ENCODE measurements around the gene GPC3. TPM values are rescaled to one million over a fixed set of nuclear protein-coding genes. Genes with fewer than 3 reads are reported as not detected.
"Not testable (repeated sequence)": the region's sequence is repeated elsewhere in the genome, so short reads cannot be mapped to it uniquely, and the experiment has no call there.

The GPC3 gene
- polyA plus RNA-seq, 1 of the 3 experiments (the other 2 are of a cell fraction) = 1.4 TPM

DNA sequence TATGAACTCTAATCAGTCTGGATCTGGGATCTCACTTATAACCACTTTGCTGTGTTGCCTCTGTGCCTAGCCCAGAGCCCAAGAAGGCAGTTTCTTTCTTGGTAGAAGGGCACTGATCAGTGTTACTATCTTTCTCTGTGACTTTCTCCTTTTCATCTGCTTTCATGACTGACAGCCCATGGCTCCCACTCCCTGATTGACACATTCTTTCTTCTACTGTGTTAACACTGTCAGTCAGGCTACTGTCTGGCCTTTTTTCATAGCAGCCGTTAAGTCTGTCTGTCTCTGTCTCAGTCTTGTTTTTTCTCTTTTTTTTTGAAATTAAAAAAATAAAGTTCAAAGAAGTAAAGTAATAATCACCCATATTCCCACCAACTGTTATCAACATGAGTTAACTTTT lies 210.6 kb downstream of the GPC3 start:
- Histone ChIP-seq H3K4me1 (ENCODE audit: control insufficient read depth in 1 of 2, insufficient read depth in 2 of 2, low read depth in 1 of 2, low read length in 1 of 2) (no peaks in the 10 kb centered on the region; a peak in 1 of 4 replicates), H3K27me3 (ENCODE audit: insufficient read depth) (no peaks in the 10 kb centered on the region; the same call in 1 of the 2 replicates), H3K9me3 (no peaks in the 10 kb centered on the region), H3K9me2 (no peaks in the 10 kb centered on the region), H3K4me2 (no peak overlapping the region), H3K4me3 (ENCODE audit: low read depth in 2 of 2, low read length in 1 of 2) (no peak overlapping the region), H3K79me2 (ENCODE audit: insufficient read depth) (no peaks in the 10 kb centered on the region), H3K27ac (ENCODE audit: low read depth in 2 of 2, low read length in 1 of 2) (no peak overlapping the region), H2AFZ (ENCODE audit: low read depth) (no peak overlapping the region), H3K36me3 (replicated peaks in 1 of 2; ENCODE audit: control insufficient read depth in 1 of 2, insufficient read depth in 2 of 2, low read length in 1 of 2) (no peaks in the 10 kb centered on the region), H4K20me1 (ENCODE audit: insufficient read depth) (no peaks in the 10 kb centered on the region), H3K9ac (no peak overlapping the region), H3F3A (replicated peaks; ENCODE audit: insufficient read depth) (no peaks in the 10 kb centered on the region)
- WGBS (ENCODE audit: low lambda C conversion rate) = 41% methylated on average over 1 of the region's 1 CpG
- CTCF ChIA-PET = interaction anchor here (0.8 to 1.4 kb wide), 4 partner anchors 11 to 79 kb away, joined by 3 to 7 read pairs (median 3); no protein-coding TSS in a partner anchor
- TF ChIP-seq RFX5 (IDR thresholded peaks at IDR 0.05; ENCODE audit: low read length) = no peak
- TF ChIP-seq POLR2AphosphoS5 (IDR thresholded peaks at IDR 0.05; ENCODE audit: low read depth, low read length) = no peak
- no peak for TF ChIP-seq RXRA (IDR thresholded peaks at IDR 0.05; ENCODE audit: borderline replicate concordance, low read depth)
- TF ChIP-seq EZH2phosphoT487 (IDR thresholded peaks at IDR 0.05; ENCODE audit: borderline replicate concordance, low read depth) = no peak
- TF ChIP-seq NRF1 (IDR thresholded peaks at IDR 0.05; ENCODE audit: low read depth, low read length) = no peak
- no peak for TF ChIP-seq SIN3A (IDR thresholded peaks at IDR 0.05; ENCODE audit: borderline replicate concordance, low read depth, low read length)
- TF ChIP-seq TEAD4 (IDR thresholded peaks at IDR 0.05; ENCODE audit: borderline replicate concordance, insufficient read depth) = no peak
- TF ChIP-seq RAD21 (IDR thresholded peaks at IDR 0.05; ENCODE audit: low read length) = no peak
- POLR2A ChIA-PET = no interaction called here
- no peak for DNase-seq

DNA sequence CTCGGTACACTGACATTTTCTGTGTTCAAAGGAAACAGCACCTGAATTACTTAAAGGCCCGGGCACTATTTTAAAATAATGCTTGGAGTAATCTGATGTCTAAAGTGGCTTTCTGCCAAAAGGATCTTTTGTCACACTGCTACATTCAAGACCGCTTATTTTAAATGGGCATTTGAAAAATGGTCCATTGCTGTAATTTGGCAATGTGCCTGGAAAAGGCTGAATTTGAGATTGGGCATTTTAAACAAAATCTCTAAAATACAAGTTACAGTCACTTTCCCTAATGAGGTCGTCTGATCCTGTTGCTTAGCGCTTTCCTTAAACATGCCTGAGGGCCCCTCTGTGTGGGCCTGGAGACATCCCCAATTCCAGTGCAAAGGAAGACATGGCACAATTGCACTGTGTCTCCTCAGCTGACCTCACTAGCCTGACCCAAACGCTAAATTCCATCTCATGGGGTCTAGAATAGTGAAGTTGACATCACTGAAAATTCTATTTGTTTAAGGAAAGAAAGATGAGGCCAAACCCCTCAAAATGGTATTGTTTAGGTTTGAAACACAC lies 214.2 kb downstream of the GPC3 start:
- no peak overlapping the region for H2AFZ ChIP-seq (ENCODE audit: low read depth)
- no peak for TF ChIP-seq CHD2 (IDR thresholded peaks at IDR 0.05; ENCODE audit: low read length, partially characterized antibody)
- TF ChIP-seq, protein P1, sequence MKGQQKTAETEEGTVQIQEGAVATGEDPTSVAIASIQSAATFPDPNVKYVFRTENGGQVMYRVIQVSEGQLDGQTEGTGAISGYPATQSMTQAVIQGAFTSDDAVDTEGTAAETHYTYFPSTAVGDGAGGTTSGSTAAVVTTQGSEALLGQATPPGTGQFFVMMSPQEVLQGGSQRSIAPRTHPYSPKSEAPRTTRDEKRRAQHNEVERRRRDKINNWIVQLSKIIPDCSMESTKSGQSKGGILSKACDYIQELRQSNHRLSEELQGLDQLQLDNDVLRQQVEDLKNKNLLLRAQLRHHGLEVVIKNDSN (IDR thresholded peaks at IDR 0.05; ENCODE audit: borderline replicate concordance, low read depth) = no peak
- no peak for TF ChIP-seq YY1 (IDR thresholded peaks at IDR 0.05; ENCODE audit: low read depth)
- TF ChIP-seq, protein P2, sequence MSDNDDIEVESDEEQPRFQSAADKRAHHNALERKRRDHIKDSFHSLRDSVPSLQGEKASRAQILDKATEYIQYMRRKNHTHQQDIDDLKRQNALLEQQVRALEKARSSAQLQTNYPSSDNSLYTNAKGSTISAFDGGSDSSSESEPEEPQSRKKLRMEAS (IDR thresholded peaks at IDR 0.05; ENCODE audit: low read depth) = no peak
- no peaks in the 10 kb centered on the region; a peak in 1 of 4 replicates for H3K4me1 ChIP-seq (ENCODE audit: control insufficient read depth in 1 of 2, insufficient read depth in 2 of 2, low read depth in 1 of 2, low read length in 1 of 2)
- no peaks in the 10 kb centered on the region for H3K79me2 ChIP-seq (ENCODE audit: insufficient read depth)
- no peaks in the 10 kb centered on the region for H3K36me3 ChIP-seq (replicated peaks in 1 of 2; ENCODE audit: control insufficient read depth in 1 of 2, insufficient read depth in 2 of 2, low read length in 1 of 2)
- H3K4me3 ChIP-seq (ENCODE audit: low read depth in 2 of 2, low read length in 1 of 2) = no peak overlapping the region
- H3K9ac ChIP-seq = no peak overlapping the region
- H3F3A ChIP-seq (replicated peaks; ENCODE audit: insufficient read depth) = no peaks in the 10 kb centered on the region
- no peak for DNase-seq
- H3K4me2 ChIP-seq = no peak overlapping the region
- POLR2A ChIA-PET = no interaction called here
- H3K27me3 ChIP-seq (ENCODE audit: insufficient read depth) = peaks cover 6% of the 10 kb centered on the region; the same call in 1 of the 2 replicates
- 21% methylated on average over 6 of the region's 6 CpGs for WGBS (ENCODE audit: low lambda C conversion rate)
- CTCF ChIA-PET = interaction anchor here (2.5 kb wide), 1 partner anchor 73 kb away, joined by 8 read pairs; no protein-coding TSS in a partner anchor
- no peaks in the 10 kb centered on the region for H3K9me3 ChIP-seq
- H3K27ac ChIP-seq (ENCODE audit: low read depth in 2 of 2, low read length in 1 of 2) = no peak overlapping the region
- H4K20me1 ChIP-seq (ENCODE audit: insufficient read depth) = no peaks in the 10 kb centered on the region
- no peaks in the 10 kb centered on the region for H3K9me2 ChIP-seq

DNA sequence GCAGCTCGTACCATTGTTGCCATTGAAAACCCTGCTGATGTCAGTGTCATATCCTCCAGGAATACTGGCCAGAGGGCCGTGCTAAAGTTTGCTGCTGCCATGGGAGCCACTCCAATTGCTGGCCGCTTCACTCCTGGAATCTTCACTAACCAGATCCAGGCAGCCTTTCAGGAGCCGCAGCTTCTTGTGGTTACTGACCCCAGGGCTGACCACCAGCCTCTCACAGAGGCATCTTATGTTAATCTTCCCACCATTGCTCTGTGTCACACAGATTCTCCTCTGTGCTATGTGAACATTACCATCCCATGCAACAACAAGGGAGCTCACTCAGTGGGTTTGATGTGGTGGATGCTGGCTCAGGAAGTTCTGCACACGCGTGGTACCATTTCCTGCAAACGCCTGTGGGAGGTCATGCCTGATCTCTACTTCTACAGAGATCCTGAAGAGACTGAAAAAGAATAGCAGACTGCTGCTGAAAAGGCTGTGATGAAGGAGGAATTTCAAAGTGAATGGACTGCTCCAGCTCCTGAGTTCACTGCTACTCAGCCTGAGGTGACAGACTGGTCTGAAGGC lies 222.3 kb downstream of the GPC3 start:
- DNase-seq; H3K4me2 ChIP-seq; H2AFZ ChIP-seq (ENCODE audit: low read depth); H3F3A ChIP-seq (replicated peaks; ENCODE audit: insufficient read depth); H4K20me1 ChIP-seq (ENCODE audit: insufficient read depth); H3K27ac ChIP-seq (ENCODE audit: low read depth in 2 of 2, low read length in 1 of 2); POLR2A ChIA-PET; H3K9me3 ChIP-seq; H3K9me2 ChIP-seq; H3K36me3 ChIP-seq (replicated peaks in 1 of 2; ENCODE audit: control insufficient read depth in 1 of 2, insufficient read depth in 2 of 2, low read length in 1 of 2); H3K79me2 ChIP-seq (ENCODE audit: insufficient read depth); H3K4me1 ChIP-seq (ENCODE audit: control insufficient read depth in 1 of 2, insufficient read depth in 2 of 2, low read depth in 1 of 2, low read length in 1 of 2); H3K9ac ChIP-seq; H3K4me3 ChIP-seq (ENCODE audit: low read depth in 2 of 2, low read length in 1 of 2): not testable (repeated sequence)
- CTCF ChIA-PET = interaction anchor here (1.3 kb wide), 1 partner anchor 29 kb away, joined by 4 read pairs; no protein-coding TSS in a partner anchor
- WGBS (ENCODE audit: low lambda C conversion rate) = 46% methylated on average over 4 of the region's 7 CpGs
- H3K27me3 ChIP-seq (ENCODE audit: insufficient read depth) = peaks cover 15% of the 10 kb centered on the region

Data from SK-N-SH (cell line).